Liver (tissue), 9 donors: Measurements from ENCODE around the gene RNGTT. TPM values are rescaled to one million over a fixed set of nuclear protein-coding genes. Genes with fewer than 3 reads are reported as not detected.

Source experiments
- DNase-seq: peaks from one replicate; pipeline ENCODE4 v3.0.0-alpha.2; 2017; ENCODE audit warnings: low spot score
- H3K27ac ChIP-seq, 2 donors: one replicate each; pipeline ENCODE4 v1.7.0; 2013; ENCODE audit warnings: inconsistent platforms in 2 of 2, low read length in 2 of 2, control low read depth in 1 of 2, low read depth in 1 of 2, mild to moderate bottlenecking in 1 of 2
- H3K27me3 ChIP-seq, 4 donors: one replicate each; pipeline versions ENCODE4 v1.6.1 to v1.7.0; 2013; ENCODE audit warnings: low read length in 3 of 4, inconsistent platforms in 1 of 4, mild to moderate bottlenecking in 1 of 4, moderate library complexity in 1 of 4; ENCODE audit not compliant: control insufficient read depth in 4 of 4, insufficient read depth in 4 of 4
- H3K36me3 ChIP-seq, 4 donors: one replicate each; pipeline versions ENCODE4 v1.6.1 to v1.7.0; 2013; ENCODE audit warnings: low read length in 3 of 4, mild to moderate bottlenecking in 3 of 4, low read depth in 1 of 4, moderate library complexity in 1 of 4; ENCODE audit not compliant: control insufficient read depth in 4 of 4, insufficient read depth in 3 of 4
- H3K4me1 ChIP-seq, 4 donors: one replicate each; pipeline versions ENCODE4 v1.6.1 to v1.7.0; 2013; ENCODE audit warnings: low read length in 3 of 4, mild to moderate bottlenecking in 3 of 4, moderate library complexity in 1 of 4; ENCODE audit not compliant: control insufficient read depth in 4 of 4, insufficient read depth in 4 of 4
- H3K4me3 ChIP-seq, 3 donors: one replicate each; pipeline versions ENCODE4 v1.6.1 to v1.7.0; 2013; ENCODE audit warnings: low read length in 3 of 3, control low read depth in 1 of 3, low read depth in 1 of 3, mild to moderate bottlenecking in 1 of 3
- H3K9ac ChIP-seq, 2 donors: one replicate each; pipeline ENCODE4 v1.7.0; 2013; ENCODE audit warnings: low read length in 2 of 2, mild to moderate bottlenecking in 2 of 2, moderate library complexity in 2 of 2, control low read depth in 1 of 2, low read depth in 1 of 2
- H3K9me3 ChIP-seq, 4 donors: one replicate each; pipeline versions ENCODE4 v1.6.1 to v1.7.0; 2013; ENCODE audit warnings: low read length in 3 of 4; ENCODE audit not compliant: control insufficient read depth in 4 of 4
- EGR1 ChIP-seq, 2 donors: IDR thresholded peaks; 2 replicates each; pipeline ENCODE4 v1.6.1; 2016 to 2018; ENCODE audit warnings: antibody characterized with exemption in 2 of 2, low read depth in 2 of 2
- FOXA1 ChIP-seq: IDR thresholded peaks from 2 replicates; pipeline ENCODE4 v1.6.1; 2016; ENCODE audit warnings: antibody characterized with exemption
- FOXA2 ChIP-seq: IDR thresholded peaks from 2 replicates; pipeline ENCODE4 v1.6.1; 2016; ENCODE audit warnings: antibody characterized with exemption
- GABPA ChIP-seq, 2 donors: IDR thresholded peaks in 1 of 2; conservative IDR thresholded peaks in 1 of 2; 2 replicates each; pipeline ENCODE4 v1.6.1; 2016; ENCODE audit warnings: antibody characterized with exemption in 2 of 2, mild to moderate bottlenecking in 1 of 2, moderate library complexity in 1 of 2
- HNF4A ChIP-seq, 2 donors: conservative IDR thresholded peaks; 2 replicates each; pipeline ENCODE4 v1.6.1; 2016; ENCODE audit warnings: antibody characterized with exemption in 2 of 2, mild to moderate bottlenecking in 2 of 2
- HNF4G ChIP-seq: IDR thresholded peaks from 2 replicates; pipeline ENCODE4 v1.6.1; 2016; ENCODE audit warnings: antibody characterized with exemption
- JUND ChIP-seq, 2 donors: IDR thresholded peaks; 2 replicates each; pipeline ENCODE4 v1.6.1; 2016; ENCODE audit warnings: antibody characterized with exemption in 2 of 2
- NR2F2 ChIP-seq: IDR thresholded peaks from 2 replicates; pipeline ENCODE4 v1.6.1; 2016; ENCODE audit warnings: antibody characterized with exemption
- RAD21 ChIP-seq, 2 donors: IDR thresholded peaks; 2 replicates each; pipeline ENCODE4 v1.6.1; 2016; ENCODE audit warnings: antibody characterized with exemption in 2 of 2, mild to moderate bottlenecking in 2 of 2
- RXRA ChIP-seq, 2 donors: IDR thresholded peaks; 2 replicates each; pipeline ENCODE4 v1.6.1; 2017 to 2018; ENCODE audit warnings: antibody characterized with exemption in 2 of 2, mild to moderate bottlenecking in 1 of 2
- SP1 ChIP-seq: IDR thresholded peaks from 2 replicates; pipeline ENCODE4 v1.6.1; 2018; ENCODE audit warnings: antibody characterized with exemption, mild to moderate bottlenecking
- TAF1 ChIP-seq: conservative IDR thresholded peaks from 2 replicates; pipeline ENCODE4 v1.6.1; 2016; ENCODE audit warnings: antibody characterized with exemption, mild to moderate bottlenecking
- YY1 ChIP-seq: IDR thresholded peaks from 2 replicates; pipeline ENCODE4 v1.6.1; 2016; ENCODE audit warnings: antibody characterized with exemption, mild to moderate bottlenecking
- WGBS: extraction: QIAGEN DNeasy Blood & Tissue Kit; methylation state at CpG from one replicate; pipeline ENCODE4 v1.1.7; 2013; 5-methylcytosine and 5-hydroxymethylcytosine counted together
- polyA plus RNA-seq, 2 donors: library from polyadenylated mRNA; stranded (reverse) in 1 of 2; unstranded in 1 of 2; fragments of 200-250 nt in 1 of 2; fragments of >200 nt in 1 of 2; fragmentation: Nextera tagmentation in 1 of 2; extraction: Ambion mirVana in 1 of 2; gene quantifications; one replicate each; pipeline versions ENCODE4 v1.2.1 to v1.2.3, GENCODE V29; 2013 to 2015
- total RNA-seq, 2 donors: library from RNA; depleted of rRNA; stranded (reverse); fragments of >200 nt; gene quantifications; one replicate each; pipeline ENCODE4 v1.2.3, GENCODE V29; 2014
- TF ChIP-seq, protein P1 (sequence below): IDR thresholded peaks from 2 replicates; pipeline ENCODE4 v1.6.1; 2016; ENCODE audit warnings: antibody characterized with exemption, mild to moderate bottlenecking
- TF ChIP-seq, protein P2 (sequence below): fragments of 150-350 bp; IDR thresholded peaks from 2 replicates; pipeline ENCODE4 v1.5.1; 2017; ENCODE audit warnings: improper control_type of control experiment, low read depth, low read length; ENCODE audit not compliant: missing input control
- TF ChIP-seq, protein P3 (sequence below): IDR thresholded peaks from 2 replicates; pipeline ENCODE4 v1.6.1; 2016; ENCODE audit warnings: antibody characterized with exemption
- TF ChIP-seq, protein P4 (sequence below): IDR thresholded peaks from 2 replicates; pipeline ENCODE4 v1.6.1; 2016; ENCODE audit warnings: antibody characterized with exemption
- TF ChIP-seq, protein P5 (sequence below): IDR thresholded peaks from 2 replicates; pipeline ENCODE4 v1.6.1; 2016; ENCODE audit warnings: antibody characterized with exemption
- donor health status: healthy.
- donor health status: healthy.
- donor health status: healthy.
- donor health status: healthy.
- donor health status: healthy.

The RNGTT gene
- total RNA-seq, result 10 to 100 TPM; 10.1 to 20.8 TPM
- polyA plus RNA-seq, result 1 to 10 TPM; 4.1 to 4.2 TPM

DNA sequence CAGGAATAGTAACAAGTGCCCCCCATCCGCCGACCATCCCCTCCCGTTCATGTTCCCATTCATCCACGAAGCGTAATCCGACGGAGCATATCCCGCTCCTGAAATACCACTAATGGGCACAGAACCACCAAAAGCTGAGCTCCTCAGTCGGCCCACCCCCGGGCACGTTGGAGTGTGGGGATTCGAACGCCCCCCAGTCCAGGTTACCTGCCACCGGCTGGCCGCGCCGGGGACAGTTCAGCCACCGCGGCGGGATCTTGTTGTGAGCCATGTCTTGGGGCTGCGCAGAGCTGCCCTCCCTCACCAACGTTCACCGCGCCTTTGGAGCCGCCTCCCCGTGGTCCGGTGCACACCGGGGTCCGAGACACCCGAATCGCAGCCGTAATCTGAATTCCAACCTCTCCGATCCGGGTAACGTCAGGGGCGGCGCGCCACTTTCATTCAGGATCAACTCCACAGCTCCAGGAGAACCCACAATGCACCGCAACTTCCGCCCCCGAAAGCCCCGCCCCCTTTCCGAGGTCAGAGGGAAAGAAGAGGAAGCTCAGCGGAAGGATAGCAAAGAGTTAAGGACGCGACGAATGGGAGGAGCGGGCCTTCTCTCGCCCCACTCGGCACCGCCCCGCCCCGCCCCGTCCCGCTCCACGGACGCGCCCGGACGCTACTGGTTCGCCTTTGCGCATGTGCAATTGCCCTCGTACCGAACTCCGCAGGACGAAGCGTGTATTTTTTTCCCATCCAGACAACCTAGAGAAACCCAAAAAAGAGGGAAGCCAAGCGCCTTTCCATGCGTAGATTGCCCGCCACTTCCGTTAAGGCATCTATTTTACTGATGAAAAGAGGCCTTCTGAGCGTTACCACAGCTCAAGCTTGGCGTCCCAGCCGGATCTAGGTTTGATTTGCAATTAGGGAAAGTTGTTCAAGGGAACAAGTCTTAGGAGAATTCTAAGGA, at the start of gene RNGTT:
TSS of gene RNGTT (minus strand) at position 480 of the 952 bp plus-strand sequence. CDS start at position 271, 209 bp downstream.
- H3K4me1 ChIP-seq, result peaks cover 8 to 14% (median 11%) of the 10 kb centered on the region in 4 donors
- no peaks in the 10 kb centered on the region for H3K27me3 ChIP-seq
- peaks cover 0 to 3% (median 0%) of the 10 kb centered on the region in 4 donors for H3K36me3 ChIP-seq
- peak within 1 kb of the TSS; percentile 72 to 86 for H3K9ac ChIP-seq
- WGBS, result under 1% methylated on average over 74 of the region's 74 CpGs
- DNase-seq, result peak; percentile 98
- peak within 1 kb of the TSS; percentile 85 to 91 for H3K27ac ChIP-seq
- H3K9me3 ChIP-seq, result peaks cover 2 to 9% (median 6%) of the 10 kb centered on the region in 4 donors
- peak; percentile 73 to 93 for TF ChIP-seq GABPA (IDR thresholded peaks at IDR 0.05 in 1 of 2, conservative IDR thresholded peaks at IDR 0.05 in 1 of 2)
- peak; percentile 9 for TF ChIP-seq FOXA2
- TF ChIP-seq HNF4G, result no peak
- TF ChIP-seq FOXA1, result peak; percentile 28
- TF ChIP-seq EGR1 (IDR thresholded peaks at IDR 0.05; ENCODE audit: low read depth in 2 of 2), result peak in 1 of 2 donors; percentile 84
- TF ChIP-seq, protein P1, sequence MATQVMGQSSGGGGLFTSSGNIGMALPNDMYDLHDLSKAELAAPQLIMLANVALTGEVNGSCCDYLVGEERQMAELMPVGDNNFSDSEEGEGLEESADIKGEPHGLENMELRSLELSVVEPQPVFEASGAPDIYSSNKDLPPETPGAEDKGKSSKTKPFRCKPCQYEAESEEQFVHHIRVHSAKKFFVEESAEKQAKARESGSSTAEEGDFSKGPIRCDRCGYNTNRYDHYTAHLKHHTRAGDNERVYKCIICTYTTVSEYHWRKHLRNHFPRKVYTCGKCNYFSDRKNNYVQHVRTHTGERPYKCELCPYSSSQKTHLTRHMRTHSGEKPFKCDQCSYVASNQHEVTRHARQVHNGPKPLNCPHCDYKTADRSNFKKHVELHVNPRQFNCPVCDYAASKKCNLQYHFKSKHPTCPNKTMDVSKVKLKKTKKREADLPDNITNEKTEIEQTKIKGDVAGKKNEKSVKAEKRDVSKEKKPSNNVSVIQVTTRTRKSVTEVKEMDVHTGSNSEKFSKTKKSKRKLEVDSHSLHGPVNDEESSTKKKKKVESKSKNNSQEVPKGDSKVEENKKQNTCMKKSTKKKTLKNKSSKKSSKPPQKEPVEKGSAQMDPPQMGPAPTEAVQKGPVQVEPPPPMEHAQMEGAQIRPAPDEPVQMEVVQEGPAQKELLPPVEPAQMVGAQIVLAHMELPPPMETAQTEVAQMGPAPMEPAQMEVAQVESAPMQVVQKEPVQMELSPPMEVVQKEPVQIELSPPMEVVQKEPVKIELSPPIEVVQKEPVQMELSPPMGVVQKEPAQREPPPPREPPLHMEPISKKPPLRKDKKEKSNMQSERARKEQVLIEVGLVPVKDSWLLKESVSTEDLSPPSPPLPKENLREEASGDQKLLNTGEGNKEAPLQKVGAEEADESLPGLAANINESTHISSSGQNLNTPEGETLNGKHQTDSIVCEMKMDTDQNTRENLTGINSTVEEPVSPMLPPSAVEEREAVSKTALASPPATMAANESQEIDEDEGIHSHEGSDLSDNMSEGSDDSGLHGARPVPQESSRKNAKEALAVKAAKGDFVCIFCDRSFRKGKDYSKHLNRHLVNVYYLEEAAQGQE, result peak; percentile 47
- peak; percentile 88 for TF ChIP-seq YY1
- TF ChIP-seq, protein P2, sequence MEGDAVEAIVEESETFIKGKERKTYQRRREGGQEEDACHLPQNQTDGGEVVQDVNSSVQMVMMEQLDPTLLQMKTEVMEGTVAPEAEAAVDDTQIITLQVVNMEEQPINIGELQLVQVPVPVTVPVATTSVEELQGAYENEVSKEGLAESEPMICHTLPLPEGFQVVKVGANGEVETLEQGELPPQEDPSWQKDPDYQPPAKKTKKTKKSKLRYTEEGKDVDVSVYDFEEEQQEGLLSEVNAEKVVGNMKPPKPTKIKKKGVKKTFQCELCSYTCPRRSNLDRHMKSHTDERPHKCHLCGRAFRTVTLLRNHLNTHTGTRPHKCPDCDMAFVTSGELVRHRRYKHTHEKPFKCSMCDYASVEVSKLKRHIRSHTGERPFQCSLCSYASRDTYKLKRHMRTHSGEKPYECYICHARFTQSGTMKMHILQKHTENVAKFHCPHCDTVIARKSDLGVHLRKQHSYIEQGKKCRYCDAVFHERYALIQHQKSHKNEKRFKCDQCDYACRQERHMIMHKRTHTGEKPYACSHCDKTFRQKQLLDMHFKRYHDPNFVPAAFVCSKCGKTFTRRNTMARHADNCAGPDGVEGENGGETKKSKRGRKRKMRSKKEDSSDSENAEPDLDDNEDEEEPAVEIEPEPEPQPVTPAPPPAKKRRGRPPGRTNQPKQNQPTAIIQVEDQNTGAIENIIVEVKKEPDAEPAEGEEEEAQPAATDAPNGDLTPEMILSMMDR, result no peak
- TF ChIP-seq SP1, result peak; percentile 88
- peak; percentile 32 to 35 for TF ChIP-seq HNF4A (conservative IDR thresholded peaks at IDR 0.05)
- no peak for TF ChIP-seq TAF1
- TF ChIP-seq JUND (IDR thresholded peaks at IDR 0.05), result no peak
- peak; percentile 46 for TF ChIP-seq NR2F2
- TF ChIP-seq, protein P3, sequence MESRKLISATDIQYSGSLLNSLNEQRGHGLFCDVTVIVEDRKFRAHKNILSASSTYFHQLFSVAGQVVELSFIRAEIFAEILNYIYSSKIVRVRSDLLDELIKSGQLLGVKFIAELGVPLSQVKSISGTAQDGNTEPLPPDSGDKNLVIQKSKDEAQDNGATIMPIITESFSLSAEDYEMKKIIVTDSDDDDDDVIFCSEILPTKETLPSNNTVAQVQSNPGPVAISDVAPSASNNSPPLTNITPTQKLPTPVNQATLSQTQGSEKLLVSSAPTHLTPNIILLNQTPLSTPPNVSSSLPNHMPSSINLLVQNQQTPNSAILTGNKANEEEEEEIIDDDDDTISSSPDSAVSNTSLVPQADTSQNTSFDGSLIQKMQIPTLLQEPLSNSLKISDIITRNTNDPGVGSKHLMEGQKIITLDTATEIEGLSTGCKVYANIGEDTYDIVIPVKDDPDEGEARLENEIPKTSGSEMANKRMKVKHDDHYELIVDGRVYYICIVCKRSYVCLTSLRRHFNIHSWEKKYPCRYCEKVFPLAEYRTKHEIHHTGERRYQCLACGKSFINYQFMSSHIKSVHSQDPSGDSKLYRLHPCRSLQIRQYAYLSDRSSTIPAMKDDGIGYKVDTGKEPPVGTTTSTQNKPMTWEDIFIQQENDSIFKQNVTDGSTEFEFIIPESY, result peak; percentile 68
- TF ChIP-seq, protein P4, sequence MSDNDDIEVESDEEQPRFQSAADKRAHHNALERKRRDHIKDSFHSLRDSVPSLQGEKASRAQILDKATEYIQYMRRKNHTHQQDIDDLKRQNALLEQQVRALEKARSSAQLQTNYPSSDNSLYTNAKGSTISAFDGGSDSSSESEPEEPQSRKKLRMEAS, result peak; percentile 59
- TF ChIP-seq, protein P5, sequence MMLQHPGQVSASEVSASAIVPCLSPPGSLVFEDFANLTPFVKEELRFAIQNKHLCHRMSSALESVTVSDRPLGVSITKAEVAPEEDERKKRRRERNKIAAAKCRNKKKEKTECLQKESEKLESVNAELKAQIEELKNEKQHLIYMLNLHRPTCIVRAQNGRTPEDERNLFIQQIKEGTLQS, result no peak
- peak; percentile 38 to 46 for TF ChIP-seq RAD21 (IDR thresholded peaks at IDR 0.05)
- peak; percentile 59 to 71 for TF ChIP-seq RXRA (IDR thresholded peaks at IDR 0.05)
- H3K4me3 ChIP-seq, result peak within 1 kb of the TSS; percentile 75 to 89 (median 88)
